H1 (cell line): ENCODE data around the gene KIF25.

Experiments
- CREB1 ChIP-seq: IDR thresholded peaks from 2 replicates; pipeline ENCODE4 v1.6.1; 2012; ENCODE audit warnings: inconsistent platforms
- RAD21 ChIP-seq, 2 experiments: IDR thresholded peaks in 1 of 2; conservative IDR thresholded peaks in 1 of 2; 2 replicates each; pipeline ENCODE4 v1.6.1; 2011; ENCODE audit warnings: low read depth in 2 of 2, low read length in 2 of 2, improper control_type of control experiment in 1 of 2, inconsistent platforms in 1 of 2, mild to moderate bottlenecking in 1 of 2, moderate library complexity in 1 of 2
- SRF ChIP-seq: IDR thresholded peaks from 2 replicates; pipeline ENCODE4 v1.6.1; 2011; ENCODE audit warnings: mild to moderate bottlenecking, low read depth, low read length, moderate library complexity

- no peak for TF ChIP-seq SRF
- TF ChIP-seq RAD21 (IDR thresholded peaks at IDR 0.05 in 1 of 2, conservative IDR thresholded peaks at IDR 0.05 in 1 of 2; ENCODE audit: low read depth in 2 of 2, low read length in 2 of 2) = no peak
- no peak for TF ChIP-seq CREB1
Observed at GRCh38 chr6:168078943-168079405, 81.5 kb downstream of the KIF25 start, which contains the start of gene FRMD1.
